H1 (cell line): ENCODE data around the gene VSTM2B. TPM values are rescaled to one million over a fixed set of nuclear protein-coding genes. Genes with fewer than 3 reads are reported as not detected.

Source experiments
- CTCF ChIA-PET: fragments of 300-600 bp; sonication (Branson Sonifier 250); formaldehyde crosslinking; loops from one replicate; lab custom pipeline; 2021; ENCODE audit not compliant: partially characterized antibody; lab: Charles Lee
- POLR2A ChIA-PET: fragments of 300-600 bp; sonication (Branson Sonifier 250); formaldehyde crosslinking; loops from one replicate; lab custom pipeline; 2021; ENCODE audit warnings: inconsistent platforms; ENCODE audit not compliant: partially characterized antibody; lab: Charles Lee
- DNase-seq, 2 experiments: peaks; one replicate each; pipeline versions ENCODE4 v3.0.0 to v3.0.0-alpha.2; 2010 to 2022; ENCODE audit warnings: low spot score in 2 of 2, low read depth in 1 of 2, mixed read lengths in 1 of 2
- FAIRE-seq: peaks from 2 replicates; lab custom pipeline; 2011; peaks lifted over from hg19 to GRCh38; lab: Jason Lieb, UNC
- H2AFZ ChIP-seq: 2 replicates; pipeline ENCODE4 v1.8.1; 2012; ENCODE audit warnings: low read length, inconsistent platforms
- H2AK5ac ChIP-seq: 2 replicates; pipeline ENCODE4 v1.6.1; 2013; ENCODE audit warnings: low read depth, low read length
- H2BK120ac ChIP-seq: replicated peaks from 2 replicates; pipeline ENCODE3; 2013; ENCODE audit warnings: low read depth, low read length, inconsistent platforms
- H2BK12ac ChIP-seq: 2 replicates; pipeline ENCODE4 v1.6.1; 2013; ENCODE audit warnings: low read depth, low read length
- H2BK15ac ChIP-seq: 2 replicates; pipeline ENCODE4 v1.6.1; 2013; ENCODE audit warnings: low read length
- H2BK20ac ChIP-seq: 2 replicates; pipeline ENCODE4 v1.6.1; 2013; ENCODE audit warnings: low read length
- H2BK5ac ChIP-seq: 2 replicates; pipeline ENCODE4 v1.6.1; 2013; ENCODE audit warnings: low read depth, low read length
- H3K14ac ChIP-seq: 2 replicates; pipeline ENCODE4 v1.6.1; 2013; ENCODE audit warnings: inconsistent platforms; ENCODE audit not compliant: insufficient read length
- H3K18ac ChIP-seq: 2 replicates; pipeline ENCODE4 v1.6.1; 2013; ENCODE audit warnings: low read length; ENCODE audit errors: extremely low read depth
- H3K23ac ChIP-seq: 2 replicates; pipeline ENCODE4 v1.6.1; 2013; ENCODE audit warnings: inconsistent platforms; ENCODE audit not compliant: insufficient read length
- H3K23me2 ChIP-seq: 2 replicates; pipeline ENCODE4 v1.6.1; 2013; ENCODE audit warnings: low read depth, low read length
- H3K27ac ChIP-seq: 2 replicates; pipeline ENCODE4 v1.6.1; 2011; ENCODE audit warnings: low read depth, low read length, inconsistent platforms
- H3K27me3 ChIP-seq, 4 experiments: replicated peaks in 1 of 4; 1 replicate in 1 of 4; 2 replicates in 3 of 4; pipeline versions ENCODE4 v1.6.1 to v1.8.1; 2011 to 2013; ENCODE audit warnings: low read length in 3 of 4, mild to moderate bottlenecking in 3 of 4, inconsistent platforms in 2 of 4, mixed read lengths in 2 of 4, moderate library complexity in 1 of 4; ENCODE audit not compliant: control insufficient read depth in 3 of 4, insufficient read depth in 3 of 4; ENCODE audit errors: extremely low read depth in 1 of 4
- H3K36me3 ChIP-seq, 4 experiments: 2 replicates each; pipeline versions ENCODE4 v1.6.1 to v1.8.1; 2011 to 2013; ENCODE audit warnings: mild to moderate bottlenecking in 4 of 4, low read length in 3 of 4, moderate library complexity in 2 of 4, control low read depth in 1 of 4, inconsistent platforms in 1 of 4; ENCODE audit not compliant: insufficient read depth in 4 of 4, control insufficient read depth in 2 of 4
- H3K4ac ChIP-seq: replicated peaks from 2 replicates; pipeline ENCODE3; 2013; ENCODE audit warnings: low read length, low read depth, mixed read lengths, inconsistent platforms; ENCODE audit not compliant: insufficient read length
- H3K4me1 ChIP-seq, 4 experiments: replicated peaks in 1 of 4; 1 replicate in 1 of 4; 2 replicates in 3 of 4; pipeline versions ENCODE4 v1.6.1 to v1.8.1; 2011 to 2013; ENCODE audit warnings: low read length in 3 of 4, inconsistent platforms in 2 of 4, mixed read lengths in 1 of 4; ENCODE audit not compliant: insufficient read depth in 4 of 4, control insufficient read depth in 3 of 4
- H3K4me2 ChIP-seq, 2 experiments: 2 replicates each; pipeline versions ENCODE4 v1.6.1 to v1.8.1; 2011 to 2013; ENCODE audit warnings: low read depth in 2 of 2, low read length in 2 of 2, control low read depth in 1 of 2, inconsistent platforms in 1 of 2, mild to moderate bottlenecking in 1 of 2; ENCODE audit not compliant: insufficient read depth in 1 of 2
- H3K4me3 ChIP-seq, 4 experiments: fragments of 200-600, 300-600 bp in 1 of 4; sonication (generic), shearing (Covaris generic), sonication (Bioruptor Twin) in 1 of 4; 2 replicates each; pipeline versions ENCODE4 v1.5.1 to v1.8.1; 2011 to 2016; ENCODE audit warnings: low read length in 4 of 4, low read depth in 3 of 4, control low read depth in 2 of 4, inconsistent platforms in 2 of 4, mild to moderate bottlenecking in 2 of 4, mixed read lengths in 1 of 4, moderate library complexity in 1 of 4; ENCODE audit not compliant: insufficient read depth in 2 of 4; ENCODE audit errors: extremely low read depth in 1 of 4
- H3K56ac ChIP-seq: replicated peaks from 2 replicates; pipeline ENCODE3; 2013; ENCODE audit warnings: low read depth, mild to moderate bottlenecking, mixed read lengths, low read length, inconsistent platforms; ENCODE audit not compliant: insufficient read length
- H3K79me1 ChIP-seq: 2 replicates; pipeline ENCODE4 v1.6.1; 2013; ENCODE audit warnings: low read depth, low read length, control low read depth
- H3K79me2 ChIP-seq, 2 experiments: 2 replicates each; pipeline versions ENCODE4 v1.6.1 to v1.8.1; 2012 to 2013; ENCODE audit warnings: low read length in 2 of 2, mild to moderate bottlenecking in 2 of 2, inconsistent platforms in 1 of 2; ENCODE audit not compliant: insufficient read depth in 2 of 2, control insufficient read depth in 1 of 2
- H3K9ac ChIP-seq, 4 experiments: replicated peaks in 1 of 4; 1 replicate in 1 of 4; 2 replicates in 3 of 4; pipeline versions ENCODE4 v1.6.1 to v1.8.1; 2011 to 2013; ENCODE audit warnings: low read depth in 3 of 4, low read length in 3 of 4, control low read depth in 2 of 4, mild to moderate bottlenecking in 2 of 4, moderate library complexity in 2 of 4, inconsistent platforms in 1 of 4; ENCODE audit errors: extremely low read depth in 1 of 4
- H3K9me3 ChIP-seq, 2 experiments: 2 replicates each; pipeline versions ENCODE4 v1.6.1 to v1.8.1; 2012 to 2013; ENCODE audit warnings: mild to moderate bottlenecking in 2 of 2, moderate library complexity in 2 of 2, control low read depth in 1 of 2, inconsistent platforms in 1 of 2, low read depth in 1 of 2, low read length in 1 of 2, mixed read lengths in 1 of 2; ENCODE audit not compliant: insufficient read depth in 2 of 2
- H4K20me1 ChIP-seq, 2 experiments: replicated peaks in 1 of 2; 2 replicates each; pipeline versions ENCODE3 to v1.8.1; 2011 to 2013; ENCODE audit warnings: inconsistent platforms in 2 of 2, low read length in 2 of 2, mild to moderate bottlenecking in 1 of 2; ENCODE audit not compliant: insufficient read depth in 2 of 2, control insufficient read depth in 1 of 2
- H4K5ac ChIP-seq: 2 replicates; pipeline ENCODE4 v1.6.1; 2013; ENCODE audit warnings: low read length, low read depth, mixed read lengths, inconsistent platforms; ENCODE audit not compliant: insufficient read length
- H4K8ac ChIP-seq: 2 replicates; pipeline ENCODE4 v1.8.0; 2013; ENCODE audit warnings: mild to moderate bottlenecking, moderate library complexity, low read length, inconsistent platforms; ENCODE audit not compliant: insufficient read depth; ENCODE audit errors: extremely low read depth
- H4K91ac ChIP-seq: replicated peaks from 2 replicates; pipeline ENCODE3; 2013; ENCODE audit warnings: low read length, mixed read lengths, inconsistent platforms; ENCODE audit not compliant: insufficient read length
- BRCA1 ChIP-seq: IDR thresholded peaks from 2 replicates; pipeline ENCODE4 v1.6.1; 2012; ENCODE audit warnings: low read depth, low read length, improper control_type of control experiment
- CEBPB ChIP-seq: IDR thresholded peaks from 2 replicates; pipeline ENCODE4 v1.6.1; 2012; ENCODE audit warnings: low read depth, low read length
- CTBP2 ChIP-seq: IDR thresholded peaks from 2 replicates; pipeline ENCODE4 v1.7.0; 2011; ENCODE audit warnings: borderline replicate concordance, mild to moderate bottlenecking, moderate library complexity, mixed read lengths, low read length; ENCODE audit not compliant: insufficient read depth, insufficient read length
- GTF2F1 ChIP-seq: IDR thresholded peaks from 2 replicates; pipeline ENCODE4 v1.6.1; 2012; ENCODE audit warnings: low read depth, low read length, improper control_type of control experiment, borderline replicate concordance
- POLR2AphosphoS5 ChIP-seq: IDR thresholded peaks from 2 replicates; pipeline ENCODE4 v1.6.1; 2011; ENCODE audit warnings: low read depth, low read length
- RAD21 ChIP-seq, 2 experiments: IDR thresholded peaks in 1 of 2; conservative IDR thresholded peaks in 1 of 2; 2 replicates each; pipeline ENCODE4 v1.6.1; 2011; ENCODE audit warnings: low read depth in 2 of 2, low read length in 2 of 2, improper control_type of control experiment in 1 of 2, inconsistent platforms in 1 of 2, mild to moderate bottlenecking in 1 of 2, moderate library complexity in 1 of 2
- TCF12 ChIP-seq: IDR thresholded peaks from 2 replicates; pipeline ENCODE4 v1.6.1; 2011; ENCODE audit warnings: low read depth, mild to moderate bottlenecking, low read length
- WGBS, 2 experiments: shearing (Covaris generic) in 1 of 2; methylation state at CpG; one replicate each; pipeline versions ENCODE4 v1.1.6 to v1.1.7; 2013 to 2015; ENCODE audit warnings: low lambda C conversion rate in 2 of 2, mixed read lengths in 2 of 2, inconsistent platforms in 1 of 2, low coverage in 1 of 2, missing lambda C conversion rate in 1 of 2; ENCODE audit not compliant: insufficient replicate concordance in 2 of 2, insufficient coverage in 1 of 2, insufficient read length in 1 of 2; ENCODE audit errors: extremely low coverage in 1 of 2, missing lambda C conversion rate in 1 of 2; 5-methylcytosine and 5-hydroxymethylcytosine counted together
- polyA plus RNA-seq, 7 experiments: library from polyadenylated mRNA; depleted of rRNA in 3 of 7; stranded (reverse) in 5 of 7; unstranded in 2 of 7; fragments of >200 nt in 5 of 7; fragments of 200-250 nt in 2 of 7; gene quantifications; 1 replicate in 5 of 7; 2 replicates in 1 of 7; 4 replicates in 1 of 7; pipeline versions ENCODE4 v1.2.1 to v1.2.3, GENCODE V29; 2011 to 2013; ENCODE audit warnings: missing spikeins in 2 of 7, mixed read lengths in 2 of 7
- total RNA-seq: library from RNA; stranded (reverse); fragmentation: NEBNext Ultra II Directional; extraction: Animal tissue kit (Norgen Biotek cat#: 25700); gene quantifications from 2 replicates; pipeline ENCODE4 v1.2.1, GENCODE V29; 2021

The VSTM2B gene
- total and polyA plus RNA-seq, 2 of the 8 experiments (the other 6 are each of a cell fraction or from before 2014, with no cell fraction given) = 0.82 to 1.5 TPM

DNA sequence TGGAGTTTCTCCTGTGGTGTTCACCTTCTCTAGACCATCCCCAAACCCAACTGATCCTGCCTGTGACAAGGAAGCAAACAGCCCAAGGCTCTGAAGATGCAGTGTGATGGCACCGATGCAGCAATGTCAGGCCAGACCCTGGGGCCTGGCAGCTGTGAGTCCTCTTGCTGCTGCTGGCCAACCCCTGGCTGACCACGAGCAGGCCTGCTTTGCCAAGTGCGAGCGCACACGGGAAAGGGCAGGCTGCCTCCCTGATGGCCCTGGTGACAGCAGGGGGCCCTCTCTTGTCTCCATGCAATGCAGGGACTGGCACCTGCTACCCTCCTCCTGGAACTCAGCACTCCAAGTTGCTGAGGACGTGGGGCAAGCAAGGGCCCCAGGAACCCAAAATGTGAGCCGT is 5.4 kb upstream of the VSTM2B start:
- no peaks in the 10 kb centered on the region for H3K79me1 ChIP-seq
- H2BK20ac ChIP-seq = no peak overlapping the region
- DNase-seq (no peak), FAIRE-seq (no peak)
- H3K23ac ChIP-seq = no peak overlapping the region
- no peak overlapping the region for H3K4me2 ChIP-seq
- no peak overlapping the region for H4K91ac ChIP-seq
- no peak overlapping the region for H2BK120ac ChIP-seq
- H4K8ac ChIP-seq = no peak overlapping the region
- no peaks in the 10 kb centered on the region for H4K20me1 ChIP-seq
- no peak overlapping the region; the same call in 1 of the 2 replicates for H2BK15ac ChIP-seq
- no peaks in the 10 kb centered on the region for H3K79me2 ChIP-seq
- H2BK5ac ChIP-seq = no peak overlapping the region
- no peak overlapping the region for H3K18ac ChIP-seq
- POLR2A ChIA-PET = no interaction called here
- WGBS, 2 experiments = 87% methylated on average over 7 of the region's 7 CpGs; no CpG with 5 or more reads in 1 of the 2 experiments
- peaks cover 8% of the 10 kb centered on the region for H3K23me2 ChIP-seq
- no peak overlapping the region for H3K9ac ChIP-seq
- no peak overlapping the region for H2AFZ ChIP-seq
- peaks cover 7 to 27% (median 22%) of the 10 kb centered on the region in 4 experiments for H3K27me3 ChIP-seq
- H3K4me1 ChIP-seq = peaks cover 0 to 9% (median 4%) of the 10 kb centered on the region in 4 experiments; a peak in 6 of 7 replicates
- H2AK5ac ChIP-seq = no peak overlapping the region
- no peak overlapping the region for H3K4me3 ChIP-seq
- TF ChIP-seq BRCA1 (no peak), RAD21 (IDR thresholded peaks at IDR 0.05 in 1 of 2, conservative IDR thresholded peaks at IDR 0.05 in 1 of 2; ENCODE audit: low read depth in 2 of 2, low read length in 2 of 2) (no peak), GTF2F1 (no peak), CTBP2 (no peak), CEBPB (no peak), POLR2AphosphoS5 (no peak), TCF12 (no peak)
- no peaks in the 10 kb centered on the region for H3K36me3 ChIP-seq
- no peak overlapping the region for H3K4ac ChIP-seq
- H3K14ac ChIP-seq = no peak overlapping the region
- CTCF ChIA-PET = interaction anchor here (2.0 kb wide), 1 partner anchor 105 kb away, joined by 6 read pairs; no protein-coding TSS in a partner anchor
- H2BK12ac ChIP-seq = no peak overlapping the region
- H3K27ac ChIP-seq = no peak overlapping the region
- no peaks in the 10 kb centered on the region for H3K9me3 ChIP-seq
- H4K5ac ChIP-seq = no peak overlapping the region
- H3K56ac ChIP-seq = no peak overlapping the region
